ENCODE results near the gene FAM47A.

The FAM47A gene

GRCh38 chrX:34132028-34132427 lies at the start of gene FAM47A:
FAM47A (minus strand) TSS chrX:34132314; CDS start chrX:34132278, 36 bp downstream.
- DNase-seq: no peak

- DNase-seq: peak; percentile 1
These were observed 15.2 kb upstream of the FAM47A start for GRCh38 chrX:34147345-34147744.

GRCh38 chrX:34146906-34147305 lies 14.8 kb upstream of the FAM47A start:
- no peak for DNase-seq

GRCh38 chrX:34144246-34144645 lies 12.1 kb upstream of the FAM47A start:
- DNase-seq: no peak

GRCh38 chrX:34140816-34141215 lies 8.7 kb upstream of the FAM47A start:
- DNase-seq: no peak

- no peak for DNase-seq
These were observed 952 bp downstream of the FAM47A start for GRCh38 chrX:34130980-34131744.

- no peak for DNase-seq
These were observed 1.6 kb downstream of the FAM47A start for GRCh38 chrX:34130501-34130900.

- DNase-seq: no peak
These were observed 6.1 kb downstream of the FAM47A start for GRCh38 chrX:34126011-34126410.

- DNase-seq: no peak
These were observed 13.0 kb downstream of the FAM47A start for GRCh38 chrX:34119122-34119521.

- DNase-seq: no peak
These were observed 19.7 kb downstream of the FAM47A start for GRCh38 chrX:34112459-34112858.
